Stimulated activated CD4-positive, alpha-beta T cell treated with anti-CD3 and anti-CD28 coated beads, TNF-alpha, amount 100 ng/mL, for 48 hours (primary cell): ENCODE results near the gene ATG14.
"Not testable (repeated sequence)": the region's sequence is repeated elsewhere in the genome, so short reads cannot be mapped to it uniquely, and the experiment has no call there.

ENCODE experiments used
- DNase-seq, 3 donors: peaks; one replicate each; pipeline ENCODE4 v3.0.0-alpha.2; 2020; ENCODE audit warnings: low read depth in 3 of 3

The ATG14 gene

GRCh38 chr14:55433880-55434804, 22.5 kb upstream of the ATG14 start:
- DNase-seq = no peak

GRCh38 chr14:55432628-55433027, 21.0 kb upstream of the ATG14 start:
- DNase-seq = no peak

GRCh38 chr14:55430024-55430690, 18.5 kb upstream of the ATG14 start:
- DNase-seq = peak in 1 of 3 donors; percentile 37

GRCh38 chr14:55427439-55427838, 15.8 kb upstream of the ATG14 start:
- no peak for DNase-seq

GRCh38 chr14:55426891-55427290, 15.3 kb upstream of the ATG14 start:
- no peak for DNase-seq

GRCh38 chr14:55425091-55425490, 13.5 kb upstream of the ATG14 start:
- no peak for DNase-seq

GRCh38 chr14:55423969-55424368, 12.3 kb upstream of the ATG14 start:
- DNase-seq = no peak

GRCh38 chr14:55422338-55422737, 10.7 kb upstream of the ATG14 start:
- DNase-seq = not testable (repeated sequence)

- no peak for DNase-seq
Measured at GRCh38 chr14:55419663-55420062, 8.0 kb upstream of the ATG14 start.

- DNase-seq = no peak
Measured at GRCh38 chr14:55418411-55418810, 6.8 kb upstream of the ATG14 start.

- no peak for DNase-seq
Measured at GRCh38 chr14:55417955-55418354, 6.3 kb upstream of the ATG14 start.

GRCh38 chr14:55416866-55417265, 5.2 kb upstream of the ATG14 start:
- no peak for DNase-seq

GRCh38 chr14:55414551-55414950, 2.9 kb upstream of the ATG14 start:
- DNase-seq = no peak

- DNase-seq = no peak
Measured at GRCh38 chr14:55412676-55413075, 1.0 kb upstream of the ATG14 start.

GRCh38 chr14:55410876-55411275, 754 bp downstream of the ATG14 start:
- DNase-seq = no peak

- DNase-seq = no peak
Measured at GRCh38 chr14:55404173-55404854, 7.3 kb downstream of the ATG14 start.

GRCh38 chr14:55401751-55402150, 9.9 kb downstream of the ATG14 start:
- no peak for DNase-seq

GRCh38 chr14:55399852-55400251, 11.8 kb downstream of the ATG14 start:
- DNase-seq = no peak

GRCh38 chr14:55399183-55399582, 12.4 kb downstream of the ATG14 start:
- no peak for DNase-seq

- no peak for DNase-seq
Measured at GRCh38 chr14:55398679-55399078, 13.0 kb downstream of the ATG14 start.

GRCh38 chr14:55389330-55389729, 22.3 kb downstream of the ATG14 start:
- no peak for DNase-seq

- DNase-seq = no peak
Measured at GRCh38 chr14:55388160-55388559, 23.5 kb downstream of the ATG14 start.

- no peak for DNase-seq
Measured at GRCh38 chr14:55387121-55387520, 24.5 kb downstream of the ATG14 start.
